ENCODE results near the gene CLMN. TPM values are rescaled to one million over a fixed set of nuclear protein-coding genes. Genes with fewer than 3 reads are reported as not detected.

CLMN gene
- total and polyA plus RNA-seq, 2 of the 8 experiments (the other 6 are each of a cell fraction or from before 2014, with no cell fraction given), result 1.6 to 8.2 TPM

GRCh38 chr14:95293449-95293848 is 26.3 kb downstream of the CLMN start:
- H3K79me1 ChIP-seq (ENCODE audit: low read depth, low read length), result no peaks in the 10 kb centered on the region; the same call in 1 of the 2 replicates
- H3K9me3 ChIP-seq (ENCODE audit: insufficient read depth in 2 of 2, low read depth in 1 of 2, low read length in 1 of 2), result peaks cover 0 to 6% of the 10 kb centered on the region in 2 experiments; a peak in 1 of 4 replicates
- no peak overlapping the region for H3K9ac ChIP-seq (replicated peaks in 1 of 4; ENCODE audit: extremely low read depth in 1 of 4, low read depth in 3 of 4, low read length in 3 of 4)
- H2BK15ac ChIP-seq (ENCODE audit: low read length), result no peak overlapping the region
- no peak overlapping the region for H3K18ac ChIP-seq (ENCODE audit: extremely low read depth, low read length)
- no peak overlapping the region for H2BK5ac ChIP-seq (ENCODE audit: low read depth, low read length)
- H3K56ac ChIP-seq (replicated peaks; ENCODE audit: insufficient read length, low read depth, low read length), result no peak overlapping the region
- FAIRE-seq, result no peak
- H3K79me2 ChIP-seq (ENCODE audit: control insufficient read depth in 1 of 2, insufficient read depth in 2 of 2, low read length in 2 of 2), result no peaks in the 10 kb centered on the region
- H2BK120ac ChIP-seq (replicated peaks; ENCODE audit: low read depth, low read length), result no peak overlapping the region
- H2AK5ac ChIP-seq (ENCODE audit: low read depth, low read length), result no peak overlapping the region
- no peak overlapping the region for H4K8ac ChIP-seq (ENCODE audit: extremely low read depth, insufficient read depth, low read length)
- H4K91ac ChIP-seq (replicated peaks; ENCODE audit: insufficient read length, low read length), result no peak overlapping the region
- H3K27ac ChIP-seq (ENCODE audit: low read depth, low read length), result no peak overlapping the region
- H2BK12ac ChIP-seq (ENCODE audit: low read depth, low read length), result 0 out of 2 replicates have a peak overlapping the region, but pooled peaks have one; percentile 72
- no peak for DNase-seq (ENCODE audit: low read depth in 1 of 2, low spot score in 2 of 2)
- ChIA-PET CTCF (ENCODE audit: partially characterized antibody) (interaction anchor here (0.6 to 2.3 kb wide), 12 partner anchors 9 to 699 kb away, joined by 3 to 6 read pairs (median 3); no protein-coding TSS in a partner anchor), POLR2A (ENCODE audit: partially characterized antibody) (no interaction called here)
- H2BK20ac ChIP-seq (ENCODE audit: low read length), result no peak overlapping the region
- no peak for TF ChIP-seq NRF1 (IDR thresholded peaks at IDR 0.05; ENCODE audit: low read depth, low read length)
- no peak for TF ChIP-seq KDM1A (IDR thresholded peaks at IDR 0.05; ENCODE audit: borderline replicate concordance, low read length)
- TF ChIP-seq SIRT6 (IDR thresholded peaks at IDR 0.05; ENCODE audit: low read length), result no peak
- no peak for TF ChIP-seq TCF12 (IDR thresholded peaks at IDR 0.05; ENCODE audit: low read depth, low read length)
- peak; percentile 24 to 52; a peak in 3 of 4 replicates for TF ChIP-seq RAD21 (IDR thresholded peaks at IDR 0.05 in 1 of 2, conservative IDR thresholded peaks at IDR 0.05 in 1 of 2; ENCODE audit: low read depth in 2 of 2, low read length in 2 of 2)
- no peak overlapping the region for H3K4me3 ChIP-seq (ENCODE audit: extremely low read depth in 1 of 4, insufficient read depth in 2 of 4, low read depth in 3 of 4, low read length in 4 of 4)
- no peaks in the 10 kb centered on the region for H4K20me1 ChIP-seq (replicated peaks in 1 of 2; ENCODE audit: control insufficient read depth in 1 of 2, insufficient read depth in 2 of 2, low read length in 2 of 2)
- H3K14ac ChIP-seq (ENCODE audit: insufficient read length), result no peak overlapping the region
- no peak overlapping the region for H2AFZ ChIP-seq (ENCODE audit: low read length)
- H3K4ac ChIP-seq (replicated peaks; ENCODE audit: insufficient read length, low read depth, low read length), result no peak overlapping the region
- H3K4me2 ChIP-seq (ENCODE audit: insufficient read depth in 1 of 2, low read depth in 2 of 2, low read length in 2 of 2), result no peak overlapping the region
- WGBS, 2 experiments (ENCODE audit: extremely low coverage in 1 of 2, insufficient coverage in 1 of 2, insufficient read length in 1 of 2, insufficient replicate concordance in 2 of 2, low coverage in 1 of 2, low lambda C conversion rate in 2 of 2, missing lambda C conversion rate in 1 of 2), result 85% methylated on average over 4 of the region's 5 CpGs; no CpG with 5 or more reads in 1 of the 2 experiments
- no peak overlapping the region for H3K23ac ChIP-seq (ENCODE audit: insufficient read length)
- no peak overlapping the region for H4K5ac ChIP-seq (ENCODE audit: insufficient read length, low read depth, low read length)
- H3K4me1 ChIP-seq (replicated peaks in 1 of 4; ENCODE audit: control insufficient read depth in 3 of 4, insufficient read depth in 4 of 4, low read length in 3 of 4), result peaks cover 1 to 18% (median 7%) of the 10 kb centered on the region in 4 experiments; a peak in 5 of 7 replicates
- H3K23me2 ChIP-seq (ENCODE audit: low read depth, low read length), result no peaks in the 10 kb centered on the region
- no peaks in the 10 kb centered on the region for H3K36me3 ChIP-seq (ENCODE audit: control insufficient read depth in 2 of 4, insufficient read depth in 4 of 4, low read length in 3 of 4)
- no peaks in the 10 kb centered on the region for H3K27me3 ChIP-seq (replicated peaks in 1 of 4; ENCODE audit: control insufficient read depth in 3 of 4, extremely low read depth in 1 of 4, insufficient read depth in 3 of 4, low read length in 3 of 4)

All from H1 (cell line).